Superior temporal gyrus (tissue), 1 donor: ENCODE measurements around the gene NELL2.

Experiments
- DNase-seq: peaks from one replicate; pipeline ENCODE4 v3.0.0-alpha.2; 2016; ENCODE audit errors: extremely low spot score

Gene NELL2

DNA sequence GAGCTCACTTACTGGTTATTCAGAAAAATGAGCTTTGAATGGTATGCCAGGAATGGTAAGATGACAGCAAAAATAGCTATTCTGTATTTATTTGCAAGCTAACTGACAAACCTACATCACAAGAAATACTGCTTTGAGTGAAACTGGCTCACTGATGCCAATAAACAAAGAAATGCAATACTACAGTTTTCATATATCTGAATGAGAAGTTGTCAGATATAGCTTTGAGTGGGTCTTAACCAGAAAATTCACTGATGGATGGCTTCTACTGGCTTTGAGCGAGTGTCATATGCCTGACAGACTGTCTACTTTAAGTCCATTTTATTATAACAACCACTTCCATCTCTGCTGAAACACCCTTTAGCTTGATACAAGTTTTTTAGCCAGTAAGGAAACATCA lies 330.1 kb downstream of the NELL2 start:
- no peak for DNase-seq

DNA sequence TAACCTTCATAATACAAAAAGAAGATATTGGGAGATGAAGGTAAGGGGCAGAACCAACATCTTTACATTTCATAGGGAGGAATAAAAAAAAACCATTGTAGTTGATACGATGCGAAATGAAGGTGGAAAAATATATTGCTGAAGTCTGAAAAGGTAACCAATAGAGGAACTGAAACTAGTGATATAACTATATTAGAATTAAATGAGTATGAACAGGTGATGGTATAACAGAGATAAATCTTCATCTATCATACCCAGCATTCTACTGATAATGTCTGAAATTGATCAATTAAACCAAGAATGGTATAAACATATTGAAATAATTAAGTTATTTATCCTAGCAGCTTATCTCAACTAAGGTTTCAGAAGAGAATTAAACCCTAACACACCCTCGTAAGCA lies 332.1 kb downstream of the NELL2 start:
- DNase-seq: no peak

GRCh38 chr12:44542716-44543115 lies 333.4 kb downstream of the NELL2 start:
- no peak for DNase-seq

DNA sequence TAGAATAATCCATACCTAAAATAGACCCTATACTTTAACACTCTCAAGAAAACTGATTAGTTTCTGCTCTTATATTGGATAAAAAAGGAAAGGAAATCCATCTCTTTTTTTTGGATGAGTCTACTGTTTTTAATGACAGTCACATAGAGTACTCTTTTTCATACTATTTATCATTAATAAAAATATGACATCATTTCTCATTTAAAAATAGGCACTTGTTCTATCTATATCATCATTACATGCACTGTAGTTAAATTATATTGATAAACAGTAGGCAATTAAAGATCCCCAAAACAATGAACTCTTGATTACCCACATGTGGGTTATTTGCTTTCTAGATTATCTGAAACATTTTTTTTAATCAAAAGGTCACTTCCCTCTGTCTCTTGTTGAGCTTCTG lies 338.8 kb downstream of the NELL2 start:
- DNase-seq: no peak

- DNase-seq: no peak
These were observed 343.2 kb downstream of the NELL2 start for GRCh38 chr12:44532940-44533339.

GRCh38 chr12:44531320-44531971 lies 344.7 kb downstream of the NELL2 start:
- no peak for DNase-seq

DNA sequence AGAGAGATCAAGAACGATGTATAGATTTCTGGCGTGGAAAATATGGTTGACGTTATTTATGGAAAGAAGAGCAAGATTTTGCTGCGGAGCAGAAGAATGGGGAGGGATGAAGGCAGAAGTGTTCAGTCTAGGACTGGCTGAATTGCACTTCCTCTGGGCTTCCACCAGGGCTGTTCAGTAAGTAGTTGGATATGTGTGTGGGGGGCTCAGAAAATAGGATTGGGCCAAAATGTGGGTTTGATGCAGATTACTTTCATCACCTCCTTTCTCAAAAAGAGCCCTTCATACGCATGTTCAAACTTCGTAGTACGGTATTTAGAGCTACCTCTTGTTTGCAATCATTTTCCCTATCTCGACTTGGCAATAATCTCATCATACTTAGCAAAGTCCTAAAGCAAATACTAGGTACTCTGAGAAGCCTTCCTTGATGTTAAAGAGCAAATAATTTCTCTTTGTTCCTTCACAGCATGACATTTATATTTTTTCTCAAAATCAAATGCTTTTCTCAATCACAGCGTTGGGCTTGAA lies 349.4 kb downstream of the NELL2 start:
- DNase-seq: no peak

DNA sequence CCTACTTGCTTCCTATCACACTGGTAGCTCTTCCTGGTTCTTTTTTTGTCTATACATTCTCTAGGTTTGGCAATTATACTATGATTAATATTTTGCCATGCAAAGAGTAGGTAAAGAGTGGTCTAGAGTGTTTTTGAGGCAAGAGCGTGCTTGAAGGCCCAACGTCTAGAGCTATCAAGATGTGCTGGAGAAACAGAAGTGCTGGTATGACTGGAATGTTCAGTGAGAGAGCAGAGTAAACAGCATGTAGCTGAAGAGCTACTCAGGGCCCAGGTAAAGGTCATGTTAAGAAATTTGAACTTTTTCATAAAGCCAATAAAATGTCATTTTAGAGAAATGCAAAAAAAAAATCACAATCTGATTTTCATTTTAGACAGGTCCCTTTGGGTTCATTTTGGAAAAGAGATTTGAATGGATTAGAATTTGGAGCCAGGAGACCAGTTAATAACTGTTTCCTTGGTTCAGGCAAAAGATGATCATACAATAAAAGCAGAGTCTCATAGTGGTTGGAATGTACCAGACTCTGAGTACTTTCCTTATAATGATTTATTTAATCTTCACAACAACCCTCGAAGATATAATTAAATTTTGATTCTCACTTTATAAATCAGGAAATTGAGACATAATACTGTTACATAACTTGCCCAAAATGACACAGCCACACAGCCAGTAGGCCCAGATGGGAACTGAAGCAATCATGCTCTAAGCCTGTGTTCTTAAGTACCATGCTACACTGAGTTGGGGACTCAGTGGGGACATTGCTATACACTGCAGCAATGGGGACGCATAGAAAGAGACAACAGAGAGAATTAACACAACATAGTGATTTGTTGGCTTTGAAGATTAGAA lies 350.1 kb downstream of the NELL2 start:
- DNase-seq: no peak

DNA sequence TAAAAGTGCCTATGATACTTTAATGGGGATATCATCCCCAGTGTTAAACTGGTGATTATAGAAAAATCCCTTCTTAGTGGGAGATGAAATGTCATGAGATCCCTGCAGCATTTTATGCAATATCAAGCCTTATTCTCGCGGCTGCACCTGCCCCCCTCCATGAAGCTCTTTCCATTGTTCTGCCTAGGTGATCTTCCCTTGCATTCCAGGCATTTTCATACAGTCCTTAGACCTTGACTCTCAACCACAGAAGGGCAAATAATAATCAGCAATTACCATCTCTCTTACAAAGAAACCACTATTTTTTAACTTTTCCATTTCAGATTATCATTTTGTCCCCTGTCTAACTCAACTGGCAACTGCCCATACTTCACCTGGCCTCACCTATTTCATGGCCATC lies 352.3 kb downstream of the NELL2 start:
- DNase-seq: no peak

GRCh38 chr12:44521702-44522101 lies 354.4 kb downstream of the NELL2 start:
- DNase-seq: no peak

DNA sequence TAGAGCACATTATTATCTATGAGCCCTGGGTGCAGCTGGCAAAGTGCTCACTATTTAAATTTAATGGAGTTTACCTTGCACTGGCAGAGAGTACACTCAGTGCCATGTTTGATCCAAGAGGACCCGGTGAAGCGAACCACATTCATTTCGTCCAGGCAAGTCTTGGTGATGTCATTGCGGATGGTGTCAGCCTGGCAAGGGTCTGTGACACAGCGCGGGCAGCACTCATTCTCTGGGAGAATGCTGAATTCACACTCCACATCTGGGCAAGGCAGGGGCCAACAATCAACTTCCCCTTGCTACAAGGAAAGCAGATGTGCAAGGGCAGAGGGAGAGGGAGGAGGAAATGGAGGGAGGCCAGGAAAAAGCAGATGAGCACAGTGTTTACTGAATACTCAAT lies 356.2 kb downstream of the NELL2 start:
- DNase-seq: no peak

DNA sequence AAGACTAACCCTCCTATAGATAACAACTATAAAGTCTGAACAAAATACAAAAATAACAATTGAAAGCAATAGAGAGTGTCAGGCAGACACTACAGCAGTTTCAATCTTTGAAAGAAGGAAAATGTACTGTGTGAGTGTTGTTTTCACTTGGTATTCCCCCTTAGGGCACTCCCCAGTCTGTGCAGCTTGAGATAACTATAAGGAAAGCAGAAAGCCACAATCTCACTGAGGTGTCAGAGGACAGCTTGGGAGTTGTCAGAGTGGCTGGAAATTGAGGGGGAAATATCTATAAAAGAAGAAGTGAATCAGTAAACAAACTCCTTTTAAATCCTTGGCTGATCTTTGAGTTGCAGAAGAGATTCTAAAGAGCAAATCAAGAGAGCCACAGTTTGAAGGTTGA lies 364.8 kb downstream of the NELL2 start:
- DNase-seq: no peak

DNA sequence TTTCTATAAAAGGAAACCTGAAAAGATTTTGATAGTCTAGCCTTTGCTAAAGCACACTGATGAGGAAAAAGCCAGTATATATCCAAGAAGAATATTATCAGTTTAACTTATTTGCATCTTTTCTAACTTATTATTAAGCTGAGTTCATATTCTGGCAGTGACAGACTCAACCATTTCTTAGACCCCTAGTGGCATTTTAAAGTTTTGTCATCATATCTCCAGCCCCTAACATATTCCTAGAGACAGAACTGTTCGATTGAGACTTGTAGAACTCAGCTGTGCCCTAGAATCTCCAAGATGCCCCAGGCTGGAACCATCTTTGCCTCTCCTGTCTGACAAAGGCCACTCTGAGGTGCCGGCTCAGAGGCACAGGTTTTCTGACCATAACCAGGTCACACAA lies 365.6 kb downstream of the NELL2 start:
- no peak for DNase-seq

DNA sequence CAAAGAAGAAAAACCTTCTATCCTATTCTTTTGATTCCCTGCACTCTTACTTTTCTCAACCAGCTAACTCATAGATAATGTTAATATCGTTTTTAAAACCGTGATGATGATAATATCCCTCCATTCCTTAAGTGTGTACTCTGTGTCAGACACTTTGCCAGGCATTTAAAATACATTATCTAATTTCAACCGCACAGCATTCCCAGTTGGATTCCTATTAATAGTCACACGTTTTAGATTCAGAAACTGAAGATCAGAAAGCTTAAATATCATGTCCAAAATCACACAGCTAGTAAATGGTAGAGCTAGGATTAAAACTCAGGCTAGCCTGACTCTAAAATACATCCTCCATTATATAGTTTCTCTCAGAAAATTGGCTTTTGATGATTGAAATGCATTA lies 366.0 kb downstream of the NELL2 start:
- no peak for DNase-seq

- DNase-seq: no peak
These were observed 366.6 kb downstream of the NELL2 start for GRCh38 chr12:44509471-44509870.

DNA sequence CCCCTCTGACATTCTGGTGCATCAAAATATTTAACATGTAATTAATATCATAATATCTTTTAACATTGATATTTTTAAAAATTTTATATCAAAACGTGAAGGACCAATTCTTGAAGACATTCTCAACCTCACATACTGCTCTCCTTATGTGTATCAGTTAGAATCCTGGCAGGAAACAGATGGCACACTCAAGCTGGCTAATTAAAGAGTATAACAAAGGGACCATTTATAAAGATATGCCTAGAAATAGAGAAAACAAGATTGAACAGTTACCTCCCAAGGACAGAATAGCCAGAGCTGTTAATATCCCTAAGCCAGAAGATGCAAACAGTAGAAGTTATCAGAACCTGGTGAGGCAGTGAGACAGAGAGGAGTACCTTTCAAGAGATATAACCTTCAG lies 368.7 kb downstream of the NELL2 start:
- no peak for DNase-seq

GRCh38 chr12:44504799-44505198 lies 371.3 kb downstream of the NELL2 start:
- no peak for DNase-seq

DNA sequence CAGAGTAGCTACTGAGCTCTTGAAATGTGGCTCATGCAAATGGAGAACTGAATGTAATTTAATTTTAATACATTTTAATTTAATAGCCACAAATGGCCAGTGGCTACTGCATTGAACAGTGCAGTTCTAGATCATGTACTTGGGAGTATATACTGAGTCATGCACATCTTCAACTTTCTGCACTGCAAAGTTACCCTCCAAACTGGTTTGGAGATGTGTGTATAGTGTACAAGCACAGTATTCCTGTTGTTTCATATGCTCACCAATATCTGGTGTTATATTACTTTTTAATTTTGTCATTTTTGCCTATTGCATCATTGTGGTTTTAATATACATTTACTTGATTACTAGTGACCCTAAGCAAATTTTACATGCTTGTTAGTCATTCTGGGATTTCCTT lies 372.8 kb downstream of the NELL2 start:
- DNase-seq: no peak

GRCh38 chr12:44502681-44503080 lies 373.4 kb downstream of the NELL2 start:
- no peak for DNase-seq

GRCh38 chr12:44500423-44500822 lies 375.7 kb downstream of the NELL2 start:
- DNase-seq: no peak

DNA sequence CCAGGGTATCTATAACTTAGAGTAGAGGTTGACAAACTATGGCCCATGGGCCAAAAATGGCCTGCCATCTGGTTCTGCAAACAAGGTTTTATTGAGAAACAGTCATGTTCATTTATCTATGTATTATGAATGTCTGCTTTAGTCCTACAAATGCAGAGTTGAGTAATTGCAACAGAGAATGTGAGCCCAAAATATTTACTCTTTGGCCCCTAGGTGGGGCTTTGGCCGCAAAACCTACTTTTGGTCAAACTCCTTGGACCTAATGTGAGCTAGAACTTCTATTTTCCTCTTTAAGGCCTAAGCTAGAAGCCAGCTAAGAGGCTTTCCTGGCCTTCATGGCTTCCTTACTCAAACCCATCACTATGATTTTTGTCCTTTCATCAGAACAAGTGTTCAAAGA lies 379.1 kb downstream of the NELL2 start:
- DNase-seq: no peak

DNA sequence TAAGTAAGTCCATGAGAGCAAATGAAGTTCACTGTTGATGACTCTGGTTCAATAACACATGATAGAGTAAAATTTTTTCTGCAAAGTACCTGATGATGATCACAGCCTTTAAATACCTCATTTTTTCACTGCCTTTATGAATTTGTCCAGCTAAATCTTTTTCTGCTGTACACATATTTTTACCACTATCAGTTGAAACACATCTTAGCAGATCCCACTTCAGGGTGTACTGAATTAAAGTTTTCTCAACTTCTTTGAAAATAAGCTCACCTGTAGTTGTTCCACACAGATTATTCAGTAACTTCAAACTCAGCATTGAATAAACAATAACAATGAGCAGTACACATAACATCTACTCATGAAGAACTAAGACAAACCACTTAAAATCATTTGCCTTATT lies 385.9 kb downstream of the NELL2 start:
- no peak for DNase-seq

GRCh38 chr12:44488180-44488579 lies 387.9 kb downstream of the NELL2 start:
- no peak for DNase-seq
